Esophagus squamous epithelium (tissue), 5 donors: Measurements from ENCODE around the gene SIPA1. TPM values are rescaled to one million over a fixed set of nuclear protein-coding genes. Genes with fewer than 3 reads are reported as not detected.
A peak's percentile ranks its signal among the peaks of the same experiment; 100 is the strongest.

Source experiments
- DNase-seq: peaks from one replicate; lab custom pipeline; 2025; lab: John Stamatoyannopoulos, UW
- H3K27ac ChIP-seq, 4 donors: fragments of 200-600 bp; sonication (generic); one replicate each; pipeline ENCODE4 v1.5.1; 2016 to 2019; ENCODE audit warnings: mild to moderate bottlenecking in 1 of 4
- H3K27me3 ChIP-seq, 4 donors: fragments of 200-600 bp; sonication (generic); 1 replicate in 3 of 4; 2 replicates in 1 of 4; pipeline versions ENCODE4 v1.5.1 to v1.6.0; 2017 to 2021; ENCODE audit warnings: antibody characterized with exemption in 1 of 4
- H3K36me3 ChIP-seq, 3 donors: fragments of 200-600 bp; sonication (generic); one replicate each; pipeline ENCODE4 v1.5.1; 2016 to 2019
- H3K4me1 ChIP-seq, 3 donors: fragments of 200-600 bp; sonication (generic); one replicate each; pipeline ENCODE4 v1.5.1; 2017 to 2019
- H3K4me3 ChIP-seq, 4 donors: fragments of 200-600 bp; sonication (generic); 1 replicate in 3 of 4; 2 replicates in 1 of 4; pipeline ENCODE4 v1.5.1; 2016 to 2019; ENCODE audit warnings: mild to moderate bottlenecking in 2 of 4, moderate library complexity in 1 of 4
- H3K9me3 ChIP-seq, 3 donors: fragments of 200-600 bp; sonication (generic); one replicate each; pipeline ENCODE4 v1.5.1; 2016 to 2019
- CTCF ChIP-seq, 6 experiments: fragments of 450-650 bp in 4 of 6; fragments of 200-600 bp in 2 of 6; sonication (generic) in 2 of 6; IDR thresholded peaks; one replicate each; pipeline ENCODE4 v1.5.1; 2016 to 2019; ENCODE audit warnings: antibody characterized with exemption in 6 of 6, mild to moderate bottlenecking in 4 of 6, moderate library complexity in 4 of 6
- POLR2A ChIP-seq, 4 donors: fragments of 450-650 bp; IDR thresholded peaks; one replicate each; pipeline ENCODE4 v1.6.1; 2017; ENCODE audit warnings: antibody characterized with exemption in 4 of 4, mild to moderate bottlenecking in 4 of 4, moderate library complexity in 3 of 4
- WGBS, 2 donors: methylation state at CpG; one replicate each; pipeline ENCODE4 v1.1.5; 2018; 5-methylcytosine and 5-hydroxymethylcytosine counted together
- intact Hi-C: fragments of 100-400 bp; cut with DNase I; formaldehyde crosslinking; loops from one replicate; pipeline ENCODE4 v1.15.0; 2022
- total RNA-seq, 4 donors: library from RNA; depleted of rRNA; stranded (reverse); fragments of >200 nt; gene quantifications; one replicate each; pipeline ENCODE4 v1.1.0, GENCODE V29; 2016
- donor health status: DM: yes; HTN: yes; CAD: no.

Gene SIPA1
- total RNA-seq, 4 donors from 2014 or later = 7.8 to 29.2 (median 27.5) TPM

DNA sequence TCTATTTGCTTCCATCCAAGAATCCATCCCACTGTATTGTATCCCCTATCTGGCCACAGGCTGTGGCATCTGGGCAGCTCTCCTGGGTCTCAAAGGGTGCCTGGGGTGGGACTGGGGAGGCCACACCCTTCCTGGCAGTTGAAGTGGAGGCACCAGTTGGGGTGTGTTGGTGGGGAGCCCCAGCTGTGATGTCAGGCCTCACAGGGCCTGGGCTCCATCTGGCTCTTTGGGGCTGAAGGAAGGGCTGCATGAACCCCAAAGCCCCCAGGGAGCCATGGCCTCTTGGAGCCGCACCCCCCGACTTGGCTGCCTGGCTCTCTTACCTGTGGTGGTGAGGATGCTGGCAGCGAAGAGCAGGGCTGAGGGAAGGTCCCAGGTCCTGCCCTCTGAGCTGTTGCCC, 42.8 kb upstream of the SIPA1 start:
- intact Hi-C loops = no loop called here

GRCh38 chr11:65595543-65596281, 42.2 kb upstream of the SIPA1 start, which contains the start of gene KCNK7:
TSS of gene KCNK7 (minus strand) at chr11:65595800. CDS start at chr11:65595772, 28 bp downstream.
- WGBS, 2 donors = 70% methylated on average over 5 of the region's 12 CpGs; no CpG with 5 or more reads in 1 of the 2 donors
- H3K4me1 ChIP-seq = peaks cover 23 to 53% (median 33%) of the 10 kb centered on the region in 3 donors
- H3K9me3 ChIP-seq = no peaks in the 10 kb centered on the region
- intact Hi-C loops = no loop called here
- TF ChIP-seq POLR2A (IDR thresholded peaks at IDR 0.05) (no peak), CTCF (IDR thresholded peaks at IDR 0.05) (no peak)
- DNase-seq = no peak
- H3K4me3 ChIP-seq = no peak within 1 kb of the TSS
- H3K27ac ChIP-seq = peak within 1 kb of the TSS; percentile 40 to 84 (median 75)
- no peaks in the 10 kb centered on the region for H3K27me3 ChIP-seq
- H3K36me3 ChIP-seq = peaks cover 20 to 65% (median 20%) of the 10 kb centered on the region in 3 donors

More for the DNA sequence above, 42.8 kb upstream of the SIPA1 start:
- H3K9me3 ChIP-seq = no peaks in the 10 kb centered on the region
- no peak for TF ChIP-seq POLR2A (IDR thresholded peaks at IDR 0.05)
- no peak for TF ChIP-seq CTCF (IDR thresholded peaks at IDR 0.05)
- no peak for DNase-seq
- H3K27ac ChIP-seq = peak overlapping the region; percentile 40 to 84 (median 75)
- no peak overlapping the region for H3K4me3 ChIP-seq
- peaks cover 20 to 69% (median 22%) of the 10 kb centered on the region in 3 donors for H3K36me3 ChIP-seq
- H3K27me3 ChIP-seq = no peaks in the 10 kb centered on the region
- WGBS, 2 donors = no CpG with 5 or more reads among the region's 3 CpGs
- peaks cover 23 to 56% (median 33%) of the 10 kb centered on the region in 3 donors for H3K4me1 ChIP-seq

DNA sequence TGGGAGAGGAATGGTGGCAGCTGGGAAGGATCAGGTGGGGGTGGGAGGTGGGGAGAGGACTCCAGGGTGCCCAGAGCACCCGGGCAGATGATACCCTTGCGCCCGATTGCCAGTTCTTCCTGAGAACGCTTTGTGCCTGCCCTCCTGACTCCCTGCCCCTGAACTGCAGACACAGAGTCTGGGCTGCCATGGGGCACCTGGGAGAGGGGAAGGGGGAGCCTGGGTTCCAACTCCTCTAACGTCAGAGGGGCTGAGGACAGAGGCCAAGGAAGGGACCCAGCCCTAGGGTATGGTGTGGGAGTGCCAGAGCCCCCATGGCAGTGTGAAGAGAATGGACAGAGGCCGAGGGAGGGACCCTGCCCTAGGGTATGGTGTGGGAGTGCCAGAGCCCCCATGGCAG, 41.4 kb upstream of the SIPA1 start:
- no peaks in the 10 kb centered on the region for H3K27me3 ChIP-seq
- no peaks in the 10 kb centered on the region for H3K9me3 ChIP-seq
- DNase-seq = no peak
- 66 to 70% methylated on average over 5 of the region's 6 CpGs for WGBS, 2 donors
- peaks cover 20 to 57% (median 20%) of the 10 kb centered on the region in 3 donors for H3K36me3 ChIP-seq
- H3K4me3 ChIP-seq = no peak overlapping the region
- H3K27ac ChIP-seq = no peak overlapping the region
- intact Hi-C loops = no loop called here
- TF ChIP-seq CTCF (IDR thresholded peaks at IDR 0.05) (no peak), POLR2A (IDR thresholded peaks at IDR 0.05) (no peak)
- peaks cover 23 to 48% (median 33%) of the 10 kb centered on the region in 3 donors for H3K4me1 ChIP-seq

DNA sequence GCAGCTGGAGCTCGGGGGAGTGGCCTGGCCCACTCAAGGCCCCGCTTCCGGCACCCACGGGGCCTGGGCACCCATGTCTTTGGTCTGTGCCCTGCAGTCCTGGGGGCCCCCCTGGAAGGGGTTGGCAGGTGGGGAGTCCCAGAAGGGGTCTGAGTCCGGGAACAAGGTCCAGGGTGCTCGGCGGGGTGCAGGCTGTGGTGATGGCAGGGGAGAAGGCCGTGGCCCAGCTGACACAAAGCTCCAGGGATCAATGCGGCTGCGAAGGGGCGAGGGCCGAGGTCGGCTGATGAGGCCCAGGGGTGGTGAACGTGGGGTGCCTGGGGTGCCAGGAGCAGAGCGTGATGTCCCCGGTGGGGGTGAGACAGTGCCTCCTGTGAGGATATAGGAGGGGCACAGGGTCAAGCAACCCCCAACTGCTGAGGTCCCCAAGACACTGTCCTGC, 39.6 kb upstream of the SIPA1 start:
- Histone ChIP-seq H3K27me3 (no peaks in the 10 kb centered on the region), H3K4me3 (no peak overlapping the region), H3K4me1 (peaks cover 18 to 30% (median 24%) of the 10 kb centered on the region in 3 donors), H3K36me3 (peaks cover 20 to 53% (median 20%) of the 10 kb centered on the region in 3 donors), H3K9me3 (no peaks in the 10 kb centered on the region), H3K27ac (no peak overlapping the region)
- 81 to 90% methylated on average over 5 to 9 of the region's 16 CpGs for WGBS, 2 donors
- intact Hi-C loops = no loop called here
- DNase-seq = no peak
- TF ChIP-seq CTCF (IDR thresholded peaks at IDR 0.05) (no peak), POLR2A (IDR thresholded peaks at IDR 0.05) (no peak)
